ENCODE results near the gene DAB2IP.

Gene DAB2IP

DNA sequence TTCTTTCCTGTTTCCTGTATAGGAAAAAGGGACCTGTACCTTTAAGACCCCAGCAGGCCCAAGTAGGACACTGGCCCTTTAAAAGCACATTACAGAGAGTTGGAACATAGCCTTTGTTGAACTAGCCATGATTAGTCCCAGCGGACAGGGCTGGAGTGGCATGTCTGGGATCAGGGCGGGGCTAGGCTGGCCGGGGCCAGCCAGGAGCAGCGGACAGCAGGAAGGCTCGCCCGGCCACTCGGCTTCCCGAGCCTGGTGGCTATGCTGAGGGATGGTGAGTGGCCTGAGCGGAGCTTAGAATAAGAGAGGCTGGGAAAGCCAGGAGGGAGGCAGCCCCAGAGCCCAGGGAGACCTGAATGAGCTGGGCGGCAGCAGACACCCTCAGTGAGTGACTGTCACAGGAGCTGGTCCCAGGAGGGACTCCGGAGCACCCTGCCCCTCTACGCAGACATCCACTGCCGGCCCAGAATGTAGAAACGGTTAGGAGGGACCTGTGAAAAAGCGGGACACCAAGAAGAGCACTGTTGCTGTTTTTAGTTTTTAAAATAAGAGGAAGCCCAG is 92.1 kb downstream of the DAB2IP start:
- TF ChIP-seq EZH2phosphoT487 (IDR thresholded peaks at IDR 0.05; ENCODE audit: borderline replicate concordance): no peak
- TF ChIP-seq, protein P1, sequence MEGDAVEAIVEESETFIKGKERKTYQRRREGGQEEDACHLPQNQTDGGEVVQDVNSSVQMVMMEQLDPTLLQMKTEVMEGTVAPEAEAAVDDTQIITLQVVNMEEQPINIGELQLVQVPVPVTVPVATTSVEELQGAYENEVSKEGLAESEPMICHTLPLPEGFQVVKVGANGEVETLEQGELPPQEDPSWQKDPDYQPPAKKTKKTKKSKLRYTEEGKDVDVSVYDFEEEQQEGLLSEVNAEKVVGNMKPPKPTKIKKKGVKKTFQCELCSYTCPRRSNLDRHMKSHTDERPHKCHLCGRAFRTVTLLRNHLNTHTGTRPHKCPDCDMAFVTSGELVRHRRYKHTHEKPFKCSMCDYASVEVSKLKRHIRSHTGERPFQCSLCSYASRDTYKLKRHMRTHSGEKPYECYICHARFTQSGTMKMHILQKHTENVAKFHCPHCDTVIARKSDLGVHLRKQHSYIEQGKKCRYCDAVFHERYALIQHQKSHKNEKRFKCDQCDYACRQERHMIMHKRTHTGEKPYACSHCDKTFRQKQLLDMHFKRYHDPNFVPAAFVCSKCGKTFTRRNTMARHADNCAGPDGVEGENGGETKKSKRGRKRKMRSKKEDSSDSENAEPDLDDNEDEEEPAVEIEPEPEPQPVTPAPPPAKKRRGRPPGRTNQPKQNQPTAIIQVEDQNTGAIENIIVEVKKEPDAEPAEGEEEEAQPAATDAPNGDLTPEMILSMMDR (conservative IDR thresholded peaks at IDR 0.05; ENCODE audit: low read length): no peak
- Histone ChIP-seq H3K4me2 (ENCODE audit: low read depth, low read length, poor library complexity, severe bottlenecking) (no peak overlapping the region), H3K9ac (ENCODE audit: low read depth, low read length, poor library complexity, severe bottlenecking) (peak overlapping the region; percentile 31), H3K79me2 (ENCODE audit: insufficient read depth, low read length) (peaks cover 55% of the 10 kb centered on the region; the same call in 1 of the 2 replicates), H3F3A (ENCODE audit: low read depth) (no peaks in the 10 kb centered on the region), H3K36me3 (ENCODE audit: insufficient read depth, low read length) (no peaks in the 10 kb centered on the region), H3K9me3 (ENCODE audit: insufficient read depth, low read depth, low read length) (no peaks in the 10 kb centered on the region), H3K9me2 (replicated peaks; ENCODE audit: low read depth, low read length) (no peaks in the 10 kb centered on the region), H2AFZ (ENCODE audit: low read length) (no peak overlapping the region), H3K4me3 (ENCODE audit: low read length, poor library complexity, severe bottlenecking) (no peak overlapping the region), H3K27me3 (ENCODE audit: insufficient read depth, low read length, poor library complexity, severe bottlenecking) (no peaks in the 10 kb centered on the region), H4K20me1 (ENCODE audit: insufficient read depth, low read length, poor library complexity, severe bottlenecking) (no peaks in the 10 kb centered on the region), H3K4me1 (ENCODE audit: insufficient read depth, low read length, poor library complexity, severe bottlenecking) (peaks cover 46% of the 10 kb centered on the region)

DNA sequence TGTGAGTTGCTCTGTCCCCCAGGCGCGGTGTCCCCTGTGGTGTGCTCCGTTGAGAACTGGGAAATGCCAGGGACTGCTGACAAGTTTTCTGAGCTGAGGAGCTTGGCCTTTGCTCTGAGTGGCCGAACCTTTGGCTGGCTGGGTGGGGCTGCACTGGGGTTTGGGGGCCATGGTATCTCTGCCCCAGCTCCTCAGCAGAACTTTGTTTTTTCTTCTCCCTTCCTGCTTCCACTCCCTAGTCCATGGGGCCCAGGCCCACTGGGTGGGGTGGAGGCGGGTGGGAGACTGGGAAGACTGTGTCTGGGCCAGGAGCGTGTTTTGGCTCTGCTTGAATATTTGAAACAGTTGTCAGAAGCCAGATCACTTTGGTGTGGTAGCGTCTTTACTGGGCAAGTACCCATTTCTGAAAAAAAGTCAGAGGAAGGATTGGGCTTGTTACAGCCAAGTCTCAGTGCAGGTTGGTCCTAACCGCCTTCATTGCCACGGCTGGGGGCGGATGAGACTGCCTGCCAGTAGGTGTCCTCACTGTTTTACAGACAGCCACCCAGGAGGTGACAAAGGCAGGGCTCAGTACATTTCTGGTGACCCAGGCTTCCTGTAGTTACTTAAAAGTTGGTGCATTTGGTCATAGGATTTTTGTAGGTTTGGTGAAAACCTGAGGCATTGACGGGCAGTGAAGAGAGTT is 92.7 kb downstream of the DAB2IP start:
- Histone ChIP-seq H3K4me1 (ENCODE audit: insufficient read depth, low read length, poor library complexity, severe bottlenecking) (peaks cover 46% of the 10 kb centered on the region), H3K79me2 (ENCODE audit: insufficient read depth, low read length) (peaks cover 54% of the 10 kb centered on the region), H3K4me3 (ENCODE audit: low read length, poor library complexity, severe bottlenecking) (no peak overlapping the region), H3F3A (ENCODE audit: low read depth) (no peaks in the 10 kb centered on the region), H2AFZ (ENCODE audit: low read length) (no peak overlapping the region), H4K20me1 (ENCODE audit: insufficient read depth, low read length, poor library complexity, severe bottlenecking) (no peaks in the 10 kb centered on the region), H3K9me2 (replicated peaks; ENCODE audit: low read depth, low read length) (no peaks in the 10 kb centered on the region), H3K9ac (ENCODE audit: low read depth, low read length, poor library complexity, severe bottlenecking) (peak overlapping the region; percentile 31), H3K9me3 (ENCODE audit: insufficient read depth, low read depth, low read length) (no peaks in the 10 kb centered on the region), H3K4me2 (ENCODE audit: low read depth, low read length, poor library complexity, severe bottlenecking) (no peak overlapping the region), H3K27me3 (ENCODE audit: insufficient read depth, low read length, poor library complexity, severe bottlenecking) (no peaks in the 10 kb centered on the region), H3K36me3 (ENCODE audit: insufficient read depth, low read length) (no peaks in the 10 kb centered on the region)
- TF ChIP-seq EZH2phosphoT487 (IDR thresholded peaks at IDR 0.05; ENCODE audit: borderline replicate concordance): no peak
- TF ChIP-seq, protein P1 (conservative IDR thresholded peaks at IDR 0.05; ENCODE audit: low read length): peak; percentile 94

DNA sequence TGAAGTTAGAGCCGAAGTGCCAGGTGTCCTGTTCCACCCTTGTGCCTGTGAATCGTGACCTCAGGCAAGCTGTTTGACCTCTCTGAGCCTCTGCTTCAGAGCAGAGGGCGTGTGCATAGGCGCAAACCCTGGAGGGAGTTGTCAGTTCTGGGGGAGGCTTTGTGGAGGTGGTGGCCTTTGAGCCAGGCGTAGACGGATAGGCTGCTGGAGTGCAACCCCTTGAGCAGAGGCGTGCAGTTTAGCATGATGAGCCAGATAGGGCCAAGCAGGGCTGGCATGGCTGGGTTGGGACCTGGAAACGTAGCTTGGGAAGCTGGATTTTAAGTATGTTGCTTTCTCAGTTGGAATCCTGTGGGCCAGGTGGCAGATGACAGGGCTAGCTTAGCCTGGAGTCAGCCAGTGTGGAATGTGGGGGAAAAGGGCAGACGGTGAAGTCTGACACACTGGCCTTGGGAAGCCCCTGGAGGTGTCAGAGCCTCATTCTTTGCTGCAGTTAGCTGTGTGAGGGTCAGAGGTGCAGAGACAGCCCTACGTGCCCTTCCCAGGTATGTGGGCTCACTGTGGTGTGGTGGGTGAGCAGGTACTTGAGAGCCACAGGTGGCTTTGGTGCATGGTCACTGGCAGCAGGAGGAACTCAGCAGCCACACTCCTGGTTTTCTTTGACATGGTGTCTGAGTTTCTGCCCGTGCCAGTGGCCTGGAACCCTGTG is 93.4 kb downstream of the DAB2IP start:
- TF ChIP-seq, protein P1 (conservative IDR thresholded peaks at IDR 0.05; ENCODE audit: low read length): no peak
- TF ChIP-seq EZH2phosphoT487 (IDR thresholded peaks at IDR 0.05; ENCODE audit: borderline replicate concordance): no peak
- no peaks in the 10 kb centered on the region for H4K20me1 ChIP-seq (ENCODE audit: insufficient read depth, low read length, poor library complexity, severe bottlenecking)
- no peak overlapping the region for H2AFZ ChIP-seq (ENCODE audit: low read length)
- H3K36me3 ChIP-seq (ENCODE audit: insufficient read depth, low read length): no peaks in the 10 kb centered on the region
- no peaks in the 10 kb centered on the region for H3K27me3 ChIP-seq (ENCODE audit: insufficient read depth, low read length, poor library complexity, severe bottlenecking)
- H3K9me3 ChIP-seq (ENCODE audit: insufficient read depth, low read depth, low read length): no peaks in the 10 kb centered on the region
- peaks cover 47% of the 10 kb centered on the region for H3K4me1 ChIP-seq (ENCODE audit: insufficient read depth, low read length, poor library complexity, severe bottlenecking)
- no peaks in the 10 kb centered on the region for H3F3A ChIP-seq (ENCODE audit: low read depth)
- peak overlapping the region; percentile 4 for H3K9ac ChIP-seq (ENCODE audit: low read depth, low read length, poor library complexity, severe bottlenecking)
- no peak overlapping the region for H3K4me2 ChIP-seq (ENCODE audit: low read depth, low read length, poor library complexity, severe bottlenecking)
- no peaks in the 10 kb centered on the region for H3K9me2 ChIP-seq (replicated peaks; ENCODE audit: low read depth, low read length)
- H3K4me3 ChIP-seq (ENCODE audit: low read length, poor library complexity, severe bottlenecking): no peak overlapping the region
- peaks cover 54% of the 10 kb centered on the region for H3K79me2 ChIP-seq (ENCODE audit: insufficient read depth, low read length)
